Esophagus mucosa (tissue), 1 donor: ENCODE measurements around the gene TAF1D. TPM values are rescaled to one million over a fixed set of nuclear protein-coding genes. Genes with fewer than 3 reads are reported as not detected.

Experiments used
- ATAC-seq: fragments of 200-7000 bp; cut with Tn5 transposase; one replicate; pipeline ENCODE4 v1.9.1; 2020
- total RNA-seq: library from RNA; stranded (reverse); gene quantifications from one replicate; pipeline ENCODE4 v1.2.4, GENCODE V29; 2023
- donor health status: DM: yes; HTN: yes; CAD: no.

The TAF1D gene
- total RNA-seq, 1 donor from 2014 or later = 70.3 TPM

DNA sequence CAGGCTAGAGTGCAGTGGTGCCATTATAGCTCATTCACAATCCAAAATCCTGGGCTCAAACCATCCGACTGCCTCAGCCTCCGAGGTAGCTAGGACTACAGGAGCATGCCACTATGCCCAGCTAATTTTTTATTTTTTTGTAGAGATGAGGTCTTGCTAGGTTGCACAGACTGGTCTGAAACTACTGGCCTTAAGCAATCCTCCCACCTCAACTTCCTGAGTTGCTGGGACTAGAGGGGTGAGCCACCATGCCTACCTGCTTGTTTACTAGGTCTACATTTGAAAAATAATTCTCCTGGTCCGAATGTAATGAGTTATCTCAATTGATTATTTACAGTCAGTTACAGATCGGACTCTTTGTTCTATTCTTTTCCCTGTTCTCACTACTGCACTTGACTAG, 22.0 kb downstream of the TAF1D start:
- no peak for ATAC-seq

DNA sequence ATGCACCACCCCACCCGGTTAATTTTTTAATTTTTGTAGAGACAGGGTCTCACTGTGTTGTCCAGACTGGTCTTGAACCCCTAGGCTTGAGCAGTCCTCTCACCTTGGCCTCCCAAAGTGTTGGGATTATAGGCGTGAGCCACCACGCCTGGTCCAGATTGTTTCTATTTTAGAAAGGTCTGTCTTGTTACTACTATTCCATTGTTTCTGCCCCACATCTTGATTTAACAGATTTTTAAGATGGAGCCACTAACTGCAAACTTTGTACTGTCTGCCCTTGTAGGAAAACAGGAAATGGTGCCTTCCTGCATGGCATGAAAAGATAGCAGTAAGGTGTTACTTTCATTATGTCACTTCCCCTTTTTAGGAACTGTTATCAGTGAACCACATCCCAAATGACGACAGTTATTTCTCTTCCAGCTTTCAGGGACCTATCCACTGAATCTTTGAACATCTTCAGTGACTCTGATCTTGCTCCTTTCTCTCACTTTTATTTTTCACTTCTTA, 23.2 kb downstream of the TAF1D start:
- ATAC-seq = no peak

DNA sequence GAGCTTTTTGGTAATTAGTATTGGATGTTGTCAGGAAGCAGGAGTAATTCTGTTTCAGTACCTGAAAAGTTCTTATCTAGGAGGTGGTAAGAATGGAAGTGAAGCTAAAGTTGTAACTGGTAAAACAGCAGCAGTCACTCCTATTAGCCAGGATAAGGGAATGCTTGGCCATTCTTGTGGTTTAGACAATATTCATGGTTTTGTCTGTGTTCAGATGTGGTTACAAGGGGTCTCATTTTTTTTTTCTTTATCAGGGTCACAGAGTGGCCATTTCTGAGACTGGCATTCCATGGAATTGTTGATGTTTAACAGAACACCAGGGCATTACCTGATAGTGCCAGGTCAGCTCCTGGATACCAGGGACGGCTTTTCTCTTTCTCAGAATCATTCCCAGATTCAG, 23.8 kb downstream of the TAF1D start:
- no peak for ATAC-seq

DNA sequence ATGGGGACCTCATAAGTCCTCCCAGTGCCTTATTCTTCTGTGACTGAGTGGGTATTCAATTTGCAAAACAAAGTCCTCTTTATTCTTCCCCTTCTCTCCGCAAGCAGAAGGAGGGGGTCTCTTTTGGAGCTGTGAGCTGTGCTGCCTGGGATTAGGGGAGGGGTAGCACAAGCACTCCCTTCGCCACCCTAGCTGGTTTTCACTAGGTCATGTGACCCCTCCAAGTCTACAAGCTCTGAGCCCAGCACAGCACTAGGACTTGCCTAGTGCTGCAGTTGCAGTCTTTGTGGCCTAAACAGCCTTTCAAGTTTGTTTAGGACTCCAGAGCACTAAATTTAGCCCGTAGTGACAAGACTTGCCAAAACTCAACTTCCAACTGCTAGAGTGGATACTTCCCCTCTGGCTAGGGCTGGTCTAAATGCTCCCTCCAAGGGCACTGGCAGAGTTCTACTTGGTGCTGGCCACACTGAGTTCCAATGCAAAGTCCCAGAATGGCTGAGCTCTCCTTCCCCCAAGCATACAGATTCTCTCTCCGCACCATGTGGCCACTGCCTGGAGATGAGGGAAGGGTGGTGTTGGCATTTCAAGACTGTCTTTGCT, 25.4 kb downstream of the TAF1D start:
- ATAC-seq = no peak

DNA sequence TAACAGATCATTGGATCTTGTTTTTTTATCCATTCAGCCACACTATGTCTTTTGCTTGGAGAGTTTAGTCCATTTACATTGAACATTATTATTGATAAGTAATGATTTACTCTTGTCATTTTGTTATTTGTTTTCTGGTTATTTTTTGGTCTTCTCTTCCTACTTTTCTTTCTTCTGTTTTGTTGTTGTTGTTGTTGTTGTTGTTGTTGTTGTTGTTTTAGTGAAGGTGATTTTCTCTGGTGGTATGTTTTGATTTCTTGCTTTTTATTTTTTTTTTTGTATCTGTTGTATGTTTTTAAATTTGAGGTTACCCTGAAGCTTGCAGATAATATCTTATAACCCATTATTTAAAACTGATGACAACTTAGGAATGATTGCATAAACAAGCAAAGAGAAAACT, 28.6 kb downstream of the TAF1D start:
- no peak for ATAC-seq

DNA sequence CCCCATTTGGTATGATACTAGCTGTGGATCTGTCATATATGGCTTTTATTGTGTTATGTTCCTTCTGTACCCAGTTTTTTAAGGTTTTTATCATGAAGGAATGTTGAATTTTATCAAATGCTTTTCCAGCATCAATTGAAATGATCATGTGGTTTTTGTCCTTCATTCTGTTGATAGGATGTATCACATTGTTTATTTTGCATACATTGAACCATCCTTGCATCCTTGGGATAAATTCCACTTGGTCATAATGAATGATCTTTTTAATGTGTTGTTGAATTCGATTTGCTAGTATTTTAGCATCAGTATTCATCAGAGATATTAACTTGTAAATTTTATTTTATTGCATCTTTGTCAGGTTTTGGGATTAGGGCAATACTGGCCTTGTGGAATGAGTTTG, 31.1 kb downstream of the TAF1D start:
- ATAC-seq = no peak

DNA sequence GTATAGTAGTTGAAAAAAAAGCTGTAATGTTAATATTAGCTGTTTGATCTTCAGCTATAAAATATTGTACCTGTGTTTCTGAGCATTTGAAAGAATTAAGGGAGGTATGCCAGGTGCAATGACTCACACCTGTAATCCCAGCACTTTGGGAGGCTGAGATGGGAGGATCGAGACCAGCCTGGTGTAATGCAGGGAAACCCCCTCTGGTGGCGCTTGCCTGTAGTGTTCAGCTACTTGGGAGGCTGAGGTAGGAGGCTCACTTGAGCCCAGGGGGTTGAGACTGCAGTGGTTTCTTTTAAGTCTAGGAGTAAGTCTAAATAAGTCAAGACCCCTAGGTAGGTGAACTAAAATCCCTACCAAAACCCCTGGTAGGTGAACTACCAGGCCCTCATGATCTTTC, 37.1 kb downstream of the TAF1D start:
- no peak for ATAC-seq

DNA sequence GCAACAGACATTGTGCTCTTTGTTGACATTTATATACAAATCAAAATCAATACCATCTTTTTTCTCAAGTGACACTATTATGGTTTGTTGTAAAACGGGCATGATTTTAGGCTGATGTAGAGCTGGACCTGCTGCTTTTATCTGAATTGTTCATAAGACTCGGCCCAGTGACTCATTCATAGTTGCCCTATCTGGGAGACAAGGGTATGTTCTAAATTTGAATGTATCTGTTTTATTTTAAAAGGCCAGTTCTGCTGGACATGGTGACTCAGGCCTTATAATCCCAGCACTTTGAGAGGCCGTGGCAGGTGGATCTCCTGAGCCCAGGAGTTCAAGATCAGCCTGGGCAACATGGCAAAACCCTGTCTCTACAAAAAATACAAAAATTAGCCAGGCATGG, 40.5 kb downstream of the TAF1D start:
- no peak for ATAC-seq

DNA sequence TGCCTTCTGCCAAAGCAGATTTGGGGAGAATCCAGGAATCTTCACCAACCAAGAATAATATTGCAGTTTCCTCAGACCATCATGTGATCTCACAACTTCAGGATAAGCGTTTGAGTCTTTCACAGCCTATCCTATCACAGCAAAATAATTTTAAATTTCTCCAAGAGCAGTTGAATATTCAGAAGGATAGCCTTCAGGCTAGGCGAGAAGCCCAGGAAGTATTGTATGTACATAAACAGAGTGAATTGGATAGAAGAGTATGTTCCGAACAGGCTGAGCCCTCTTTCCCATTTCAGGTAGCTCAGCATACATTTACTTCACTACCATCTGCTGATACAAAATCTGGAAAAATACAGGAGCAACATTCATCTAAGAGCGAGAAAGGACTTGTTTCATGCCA, 43.7 kb downstream of the TAF1D start:
- ATAC-seq = no peak

DNA sequence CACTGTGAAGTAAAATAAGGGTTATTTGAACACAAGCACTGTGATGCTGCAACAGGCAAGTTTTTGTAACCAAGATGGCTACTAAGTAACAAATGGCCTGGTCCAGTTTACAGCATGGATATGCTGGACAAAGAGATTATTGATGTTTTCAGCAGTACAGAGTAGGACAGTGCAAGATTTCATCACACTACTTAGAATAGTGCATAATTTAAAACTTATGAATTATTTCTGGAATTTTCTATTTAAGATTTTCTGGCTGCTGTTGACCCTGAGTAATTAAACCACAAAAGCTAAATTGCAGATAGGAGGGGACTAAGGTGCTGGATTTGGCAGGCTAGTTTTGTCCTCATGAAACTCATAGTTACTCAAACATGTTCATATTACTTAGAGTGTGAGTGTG, 46.7 kb downstream of the TAF1D start:
- ATAC-seq = no peak

DNA sequence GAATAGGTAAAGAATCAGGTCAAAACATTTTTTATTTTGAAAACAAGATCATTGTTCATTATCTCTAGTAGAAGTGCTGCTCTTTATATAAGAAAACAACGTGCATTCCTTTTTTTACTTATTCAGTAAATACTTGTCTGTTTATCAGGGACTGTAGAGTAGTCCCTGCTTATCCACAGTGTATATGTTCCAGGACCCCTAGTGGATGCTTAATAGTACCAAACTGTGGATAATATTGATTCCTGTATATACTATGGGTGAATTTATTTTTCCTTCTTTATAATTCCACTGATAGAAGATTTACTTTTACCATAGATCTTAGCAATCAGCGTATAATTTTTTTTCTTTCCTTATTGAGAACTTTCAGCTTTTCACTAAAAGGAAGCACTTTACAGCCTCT, 47.2 kb downstream of the TAF1D start:
- no peak for ATAC-seq

DNA sequence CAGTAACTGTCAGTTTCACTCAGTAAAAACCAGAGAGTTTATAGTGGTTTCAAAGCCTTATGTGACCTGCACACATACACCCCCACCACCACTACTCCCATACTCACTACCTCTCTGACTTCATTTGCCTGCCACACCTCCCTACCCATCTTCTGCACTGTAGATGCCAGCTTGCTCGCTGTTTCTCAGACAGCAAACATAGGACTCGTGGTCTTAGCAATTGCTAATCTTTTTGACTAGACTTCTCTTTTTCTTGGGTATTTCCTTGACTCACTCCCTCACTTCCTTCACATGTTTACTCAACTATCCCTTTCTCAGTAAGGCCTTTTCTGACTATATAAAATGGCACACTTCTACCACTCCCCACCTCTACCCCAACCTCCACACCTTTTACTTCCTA, 52.1 kb downstream of the TAF1D start:
- no peak for ATAC-seq

DNA sequence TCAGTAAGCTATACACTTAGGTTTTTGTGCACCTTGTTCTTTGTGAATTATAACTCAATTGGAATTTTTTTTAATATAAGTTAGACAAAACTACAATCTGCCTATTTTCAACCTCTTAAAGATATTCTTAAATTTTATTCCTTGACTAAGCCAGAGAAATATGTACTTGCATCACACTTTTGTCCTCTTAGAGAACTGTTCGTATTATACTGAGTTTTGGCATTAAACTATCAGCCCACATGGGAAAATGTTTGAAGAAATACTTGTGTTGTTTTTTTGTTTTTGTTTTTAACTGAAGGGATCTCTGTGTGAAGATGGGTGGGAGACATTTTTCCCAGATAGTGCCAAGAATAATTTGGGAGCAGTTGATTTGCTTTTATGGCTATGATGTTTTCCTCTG, 54.5 kb downstream of the TAF1D start:
- ATAC-seq = no peak

DNA sequence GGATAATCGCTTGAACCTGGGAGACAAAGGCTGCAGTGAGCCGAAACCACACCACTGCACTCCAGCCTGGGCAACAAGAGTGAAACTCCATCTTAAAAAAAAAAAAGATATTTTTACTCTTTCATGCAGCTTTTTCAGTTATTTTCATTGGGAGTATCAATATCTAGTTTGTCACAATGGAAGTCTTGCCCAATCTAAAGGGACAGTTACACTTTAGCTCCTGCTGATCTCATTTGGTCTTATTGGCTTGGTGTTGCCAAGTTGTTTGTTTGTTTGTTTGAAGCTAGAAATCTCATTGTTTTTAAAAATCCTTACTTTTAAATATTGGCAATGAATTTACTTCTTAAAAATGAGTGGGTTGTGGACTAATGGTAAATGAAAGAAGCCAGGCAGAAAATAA, 55.1 kb downstream of the TAF1D start:
- no peak for ATAC-seq

Other genes starting within 250 kb of the TAF1D start
- gene SMCO4, start 198.1 kb downstream of the TAF1D start, total RNA-seq = 11.1 TPM
- gene CEP295, start 79.8 kb downstream of the TAF1D start, total RNA-seq = 4.9 TPM
- 7.7 TPM for gene C11orf54, start 177 bp upstream of the TAF1D start, total RNA-seq
- 16.0 TPM for gene MED17, start 42.8 kb upstream of the TAF1D start, total RNA-seq
- gene VSTM5, start 109.1 kb upstream of the TAF1D start, total RNA-seq = 0.16 TPM